ENCODE data around the gene HOXB8. TPM values are rescaled to one million over a fixed set of nuclear protein-coding genes. Genes with fewer than 3 reads are reported as not detected.

The HOXB8 gene
- total RNA-seq, 2 donors from 2014 or later = 6.3 TPM

GRCh38 chr17:48639982-48640857 is 25.1 kb upstream of the HOXB8 start:
- intact Hi-C loops (cut with DNase I, micrococcal nuclease) = no loop called here
- ATAC-seq (no peak), DNase-seq (no peak)

GRCh38 chr17:48639136-48639535 is 24.0 kb upstream of the HOXB8 start:
- peak; percentile 54 for ATAC-seq
- DNase-seq = peak; percentile 86 to 94
- intact Hi-C loops (cut with DNase I, micrococcal nuclease) = no loop called here

- no peak for ATAC-seq
- intact Hi-C loops (cut with DNase I, micrococcal nuclease) = no loop called here
Measured at GRCh38 chr17:48637323-48638260, 22.5 kb upstream of the HOXB8 start.

GRCh38 chr17:48636177-48637018 is 21.3 kb upstream of the HOXB8 start:
- DNase-seq (peak; percentile 86 to 92), ATAC-seq (peak; percentile 43)
- intact Hi-C loops (cut with DNase I, micrococcal nuclease) = no loop called here

More at GRCh38 chr17:48637323-48638260, 22.5 kb upstream of the HOXB8 start:
- peak in 1 of 2 donors; percentile 33 for DNase-seq

- ATAC-seq (peak; percentile 24), DNase-seq (peak; percentile 80)
- intact Hi-C loops (cut with DNase I, micrococcal nuclease) = no loop called here
Measured at GRCh38 chr17:48634493-48635208, 19.6 kb upstream of the HOXB8 start.

- ATAC-seq (peak; percentile 13), DNase-seq (peak; percentile 34 to 52)
- intact Hi-C loops (cut with DNase I, micrococcal nuclease) = no loop called here
Measured at GRCh38 chr17:48633266-48633677, 18.2 kb upstream of the HOXB8 start.

GRCh38 chr17:48632579-48633265 is 17.6 kb upstream of the HOXB8 start:
- peak; percentile 17 to 23 for DNase-seq

GRCh38 chr17:48631693-48632578 is 16.8 kb upstream of the HOXB8 start:
- ATAC-seq = no peak
- peak; percentile 25 to 31 for DNase-seq
- intact Hi-C loops (cut with DNase I, micrococcal nuclease) = no loop called here

More at GRCh38 chr17:48632579-48633265, 17.6 kb upstream of the HOXB8 start:
- no peak for ATAC-seq
- intact Hi-C loops (cut with DNase I, micrococcal nuclease) = no loop called here

GRCh38 chr17:48630925-48631692 is 16.0 kb upstream of the HOXB8 start:
- peak; percentile 69 to 71 for DNase-seq

GRCh38 chr17:48630009-48630924 is 15.2 kb upstream of the HOXB8 start:
- DNase-seq (peak; percentile 36 to 42), ATAC-seq (no peak)
- intact Hi-C loops (cut with DNase I, micrococcal nuclease) = no loop called here

More at GRCh38 chr17:48630925-48631692, 16.0 kb upstream of the HOXB8 start:
- intact Hi-C loops (cut with DNase I, micrococcal nuclease) = no loop called here
- ATAC-seq = peak; percentile 45

- ATAC-seq = no peak
- intact Hi-C loops (cut with DNase I, micrococcal nuclease) = no loop called here
Measured at GRCh38 chr17:48629411-48629759, 14.3 kb upstream of the HOXB8 start.

GRCh38 chr17:48628649-48629410 is 13.7 kb upstream of the HOXB8 start:
- no peak for ATAC-seq
- DNase-seq = peak; percentile 28 to 42
- intact Hi-C loops (cut with DNase I, micrococcal nuclease) = no loop called here

More at GRCh38 chr17:48629411-48629759, 14.3 kb upstream of the HOXB8 start:
- peak; percentile 21 to 24 for DNase-seq

- intact Hi-C loops (cut with DNase I, micrococcal nuclease) = no loop called here
- ATAC-seq (no peak), DNase-seq (peak; percentile 23 to 29)
Measured at GRCh38 chr17:48627623-48628521, 12.8 kb upstream of the HOXB8 start.
